ENCODE measurements around the gene FOXF1. TPM values are rescaled to one million over a fixed set of nuclear protein-coding genes. Genes with fewer than 3 reads are reported as not detected.

FOXF1 gene
- total RNA-seq, 1 experiment from 2014 or later: not detected

- DNase-seq (ENCODE audit: low spot score): no peak
- in situ Hi-C loops (cut with HindIII; ENCODE audit: low sequenced_read_pairs): no loop called here
Measured at GRCh38 chr16:86491640-86492023, 18.7 kb upstream of the FOXF1 start.

GRCh38 chr16:86492267-86492960 lies 17.9 kb upstream of the FOXF1 start:
- in situ Hi-C loops (cut with HindIII; ENCODE audit: low sequenced_read_pairs): no loop called here

GRCh38 chr16:86492961-86493629 lies 17.2 kb upstream of the FOXF1 start:
- no peak for DNase-seq (ENCODE audit: low spot score)
- in situ Hi-C loops (cut with HindIII; ENCODE audit: low sequenced_read_pairs): no loop called here

More at GRCh38 chr16:86492267-86492960, 17.9 kb upstream of the FOXF1 start:
- DNase-seq (ENCODE audit: low spot score): no peak

GRCh38 chr16:86494039-86494564 lies 16.2 kb upstream of the FOXF1 start:
- in situ Hi-C loops (cut with HindIII; ENCODE audit: low sequenced_read_pairs): no loop called here
- no peak for DNase-seq (ENCODE audit: low spot score)

- DNase-seq (ENCODE audit: low spot score): no peak
- in situ Hi-C loops (cut with HindIII; ENCODE audit: low sequenced_read_pairs): no loop called here
Measured at GRCh38 chr16:86494565-86495356, 15.6 kb upstream of the FOXF1 start.

GRCh38 chr16:86495357-86495701 lies 15.0 kb upstream of the FOXF1 start:
- in situ Hi-C loops (cut with HindIII; ENCODE audit: low sequenced_read_pairs): no loop called here
- no peak for DNase-seq (ENCODE audit: low spot score)

- in situ Hi-C loops (cut with HindIII; ENCODE audit: low sequenced_read_pairs): no loop called here
- DNase-seq (ENCODE audit: low spot score): no peak
Measured at GRCh38 chr16:86495756-86496261, 14.5 kb upstream of the FOXF1 start.

GRCh38 chr16:86496262-86496928 lies 13.9 kb upstream of the FOXF1 start:
- DNase-seq (ENCODE audit: low spot score): no peak
- in situ Hi-C loops (cut with HindIII; ENCODE audit: low sequenced_read_pairs): no loop called here

GRCh38 chr16:86496929-86497461 lies 13.3 kb upstream of the FOXF1 start:
- in situ Hi-C loops (cut with HindIII; ENCODE audit: low sequenced_read_pairs): no loop called here
- no peak for DNase-seq (ENCODE audit: low spot score)

GRCh38 chr16:86497551-86498021 lies 12.7 kb upstream of the FOXF1 start:
- DNase-seq (ENCODE audit: low spot score): no peak
- in situ Hi-C loops (cut with HindIII; ENCODE audit: low sequenced_read_pairs): no loop called here

- in situ Hi-C loops (cut with HindIII; ENCODE audit: low sequenced_read_pairs): no loop called here
- DNase-seq (ENCODE audit: low spot score): no peak
Measured at GRCh38 chr16:86498155-86498670, 12.1 kb upstream of the FOXF1 start.

- DNase-seq (ENCODE audit: low spot score): no peak
- in situ Hi-C loops (cut with HindIII; ENCODE audit: low sequenced_read_pairs): no loop called here
Measured at GRCh38 chr16:86498671-86499439, 11.5 kb upstream of the FOXF1 start.

GRCh38 chr16:86499440-86499786 lies 10.9 kb upstream of the FOXF1 start:
- no peak for DNase-seq (ENCODE audit: low spot score)
- in situ Hi-C loops (cut with HindIII; ENCODE audit: low sequenced_read_pairs): no loop called here

GRCh38 chr16:86499889-86500707 lies 10.2 kb upstream of the FOXF1 start:
- DNase-seq (ENCODE audit: low spot score): no peak
- in situ Hi-C loops (cut with HindIII; ENCODE audit: low sequenced_read_pairs): no loop called here

GRCh38 chr16:86500708-86501510 lies 9.4 kb upstream of the FOXF1 start:
- in situ Hi-C loops (cut with HindIII; ENCODE audit: low sequenced_read_pairs): no loop called here
- no peak for DNase-seq (ENCODE audit: low spot score)

GRCh38 chr16:86501989-86502855 lies 8.1 kb upstream of the FOXF1 start:
- in situ Hi-C loops (cut with HindIII; ENCODE audit: low sequenced_read_pairs): no loop called here
- no peak for DNase-seq (ENCODE audit: low spot score)
